KMS-11 (cell line): ENCODE results near the gene GPR153.

Experiments used
- H2AFZ ChIP-seq: fragments of 200-600 bp; sonication (generic); 2 replicates; pipeline ENCODE4 v1.6.1; 2016; ENCODE audit warnings: antibody characterized with exemption, mixed run types, low read depth
- H3K27ac ChIP-seq: fragments of 200-600 bp; sonication (generic); 2 replicates; pipeline ENCODE4 v1.6.1; 2016; ENCODE audit warnings: mild to moderate bottlenecking, mixed run types
- H3K27me3 ChIP-seq: fragments of 200-600 bp; sonication (generic); 2 replicates; pipeline ENCODE4 v1.6.1; 2017; ENCODE audit warnings: mild to moderate bottlenecking, low read depth, mixed run types, moderate library complexity; ENCODE audit not compliant: insufficient read depth
- H3K36me3 ChIP-seq: fragments of 200-600 bp; sonication (generic); 2 replicates; pipeline ENCODE4 v1.6.1; 2017; ENCODE audit warnings: mild to moderate bottlenecking, mixed run types; ENCODE audit not compliant: insufficient read depth
- H3K4me1 ChIP-seq: fragments of 200-600 bp; sonication (generic); 2 replicates; pipeline ENCODE4 v1.6.1; 2016; ENCODE audit warnings: mild to moderate bottlenecking, low read depth, mixed run types; ENCODE audit not compliant: poor library complexity, severe bottlenecking
- H3K4me2 ChIP-seq: fragments of 200-600 bp; sonication (generic); 2 replicates; pipeline ENCODE4 v1.7.0; 2016; ENCODE audit warnings: mild to moderate bottlenecking, mixed run types
- H3K4me3 ChIP-seq: fragments of 200-600 bp; sonication (generic); IDR thresholded peaks from 2 replicates; pipeline ENCODE4 v1.6.1; 2017; ENCODE audit warnings: low read depth, low read length, mixed read lengths; ENCODE audit not compliant: insufficient read depth
- H3K79me2 ChIP-seq: fragments of 200-600 bp; sonication (generic); 2 replicates; pipeline ENCODE4 v1.6.1; 2016; ENCODE audit warnings: low read depth, mixed run types; ENCODE audit not compliant: insufficient read depth
- H3K9ac ChIP-seq: fragments of 200-600 bp; sonication (generic); 2 replicates; pipeline ENCODE4 v1.6.1; 2016; ENCODE audit warnings: mild to moderate bottlenecking, mixed run types
- H4K20me1 ChIP-seq: fragments of 200-600 bp; sonication (generic); 2 replicates; pipeline ENCODE4 v1.6.1; 2016; ENCODE audit warnings: mild to moderate bottlenecking, mixed run types; ENCODE audit not compliant: insufficient read depth
- CTCF ChIP-seq: fragments of 200-600 bp; sonication (generic); conservative IDR thresholded peaks from 2 replicates; pipeline ENCODE4 v1.6.1; 2017; ENCODE audit warnings: low read depth, mild to moderate bottlenecking, antibody characterized with exemption, low read length, moderate library complexity, mixed read lengths

GPR153 gene

GRCh38 chr1:6234502-6235295 lies 26.2 kb downstream of the GPR153 start:
- H3K27ac ChIP-seq, result peak overlapping the region; percentile 36; the same call in 1 of the 2 replicates
- peak overlapping the region; percentile 83 for H3K9ac ChIP-seq
- peak overlapping the region; percentile 61 for H3K4me3 ChIP-seq
- H2AFZ ChIP-seq, result peak overlapping the region; percentile 44
- H3K4me2 ChIP-seq, result peak overlapping the region; percentile 89
- no peaks in the 10 kb centered on the region for H4K20me1 ChIP-seq
- H3K36me3 ChIP-seq, result peaks cover 6% of the 10 kb centered on the region; the same call in 1 of the 2 replicates
- H3K4me1 ChIP-seq, result peaks cover 6% of the 10 kb centered on the region
- peaks cover 22% of the 10 kb centered on the region for H3K79me2 ChIP-seq
- TF ChIP-seq CTCF, result no peak
- peaks cover 11% of the 10 kb centered on the region; the same call in 1 of the 2 replicates for H3K27me3 ChIP-seq

- no peak overlapping the region for H3K4me3 ChIP-seq
- no peak overlapping the region for H3K4me2 ChIP-seq
- peaks cover 8% of the 10 kb centered on the region; the same call in 1 of the 2 replicates for H3K36me3 ChIP-seq
- peaks cover 22% of the 10 kb centered on the region for H3K79me2 ChIP-seq
- no peaks in the 10 kb centered on the region for H4K20me1 ChIP-seq
- no peak overlapping the region for H3K9ac ChIP-seq
- H3K27ac ChIP-seq, result no peak overlapping the region
- TF ChIP-seq CTCF, result no peak
- no peaks in the 10 kb centered on the region; the same call in 1 of the 2 replicates for H3K27me3 ChIP-seq
- H3K4me1 ChIP-seq, result peaks cover 6% of the 10 kb centered on the region
- H2AFZ ChIP-seq, result no peak overlapping the region
Observed at GRCh38 chr1:6233376-6233775, 27.5 kb downstream of the GPR153 start.

GRCh38 chr1:6225651-6226050 lies 35.2 kb downstream of the GPR153 start:
- no peaks in the 10 kb centered on the region for H3K79me2 ChIP-seq
- no peak overlapping the region for H3K27ac ChIP-seq
- no peaks in the 10 kb centered on the region for H4K20me1 ChIP-seq
- H3K9ac ChIP-seq, result no peak overlapping the region
- H3K27me3 ChIP-seq, result no peaks in the 10 kb centered on the region
- TF ChIP-seq CTCF, result no peak
- peaks cover 3% of the 10 kb centered on the region; the same call in 1 of the 2 replicates for H3K36me3 ChIP-seq
- no peaks in the 10 kb centered on the region for H3K4me1 ChIP-seq
- H3K4me2 ChIP-seq, result no peak overlapping the region
- no peak overlapping the region for H2AFZ ChIP-seq
- no peak overlapping the region for H3K4me3 ChIP-seq

- no peak overlapping the region for H3K4me2 ChIP-seq
- no peaks in the 10 kb centered on the region for H3K27me3 ChIP-seq
- H3K9ac ChIP-seq, result no peak overlapping the region
- no peak for TF ChIP-seq CTCF
- H3K79me2 ChIP-seq, result no peaks in the 10 kb centered on the region
- no peaks in the 10 kb centered on the region for H3K4me1 ChIP-seq
- peaks cover 3% of the 10 kb centered on the region; the same call in 1 of the 2 replicates for H3K36me3 ChIP-seq
- no peak overlapping the region for H3K27ac ChIP-seq
- no peaks in the 10 kb centered on the region for H4K20me1 ChIP-seq
- H2AFZ ChIP-seq, result no peak overlapping the region
- no peak overlapping the region for H3K4me3 ChIP-seq
Observed at GRCh38 chr1:6224718-6225117, 36.2 kb downstream of the GPR153 start.
